Lower leg skin (tissue), 3 donors: ENCODE data around the gene STAC3.

Experiments
- POLR2A ChIP-seq, 2 donors: fragments of 450-650 bp; IDR thresholded peaks; one replicate each; pipeline ENCODE4 v1.6.1; 2016 to 2017; ENCODE audit warnings: antibody characterized with exemption in 2 of 2, mild to moderate bottlenecking in 1 of 2, moderate library complexity in 1 of 2
- TF ChIP-seq, protein P1 (sequence below), 3 donors: fragments of 450-650 bp; IDR thresholded peaks; one replicate each; pipeline ENCODE4 v1.5.1; 2016; ENCODE audit warnings: antibody characterized with exemption in 3 of 3, mild to moderate bottlenecking in 3 of 3, moderate library complexity in 2 of 3

DNA sequence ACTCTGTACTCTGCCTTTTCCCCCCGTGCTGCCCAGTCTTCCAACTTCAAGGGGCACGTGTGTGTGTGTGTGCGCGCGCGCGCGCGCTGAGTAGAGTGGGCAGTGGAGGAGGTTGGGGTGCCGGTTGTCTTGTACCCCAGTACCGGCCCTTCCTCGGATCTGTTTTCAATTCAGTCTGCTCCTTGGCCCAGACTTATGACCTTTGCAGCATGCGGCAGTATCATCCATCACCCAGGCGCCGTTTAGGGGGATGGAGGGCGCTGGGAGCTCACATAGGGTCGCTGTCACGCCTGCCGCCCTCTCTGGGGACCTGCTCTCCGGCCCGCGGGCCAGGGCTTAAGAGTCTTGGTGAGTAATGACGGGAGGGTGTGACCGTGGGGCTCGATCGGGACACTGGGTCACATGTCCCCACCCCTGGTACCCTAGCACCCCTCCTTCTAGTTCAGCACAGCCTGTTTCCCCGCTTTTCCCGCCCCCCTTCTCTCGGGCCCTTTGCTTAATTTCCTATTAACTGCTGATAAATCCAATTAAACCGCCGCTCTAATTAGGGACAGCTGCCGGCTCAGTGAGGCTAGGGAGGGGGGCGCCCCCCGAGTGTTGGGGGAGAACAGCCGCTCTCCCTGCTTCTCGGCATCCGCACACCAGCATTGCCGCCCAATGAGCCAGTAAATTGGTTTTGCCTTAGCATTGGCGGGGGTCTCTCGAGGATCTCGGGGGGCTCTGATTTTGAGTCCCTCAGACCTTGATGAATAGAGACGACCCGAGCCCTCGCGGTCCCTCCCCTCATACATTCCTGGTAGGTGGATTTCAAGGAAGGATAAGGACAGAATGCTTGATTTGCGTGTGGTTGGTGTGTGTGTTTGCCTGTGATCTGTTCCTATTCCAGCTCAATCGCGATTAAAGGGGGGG is 9.3 kb downstream of the STAC3 start:
- TF ChIP-seq, protein P1, sequence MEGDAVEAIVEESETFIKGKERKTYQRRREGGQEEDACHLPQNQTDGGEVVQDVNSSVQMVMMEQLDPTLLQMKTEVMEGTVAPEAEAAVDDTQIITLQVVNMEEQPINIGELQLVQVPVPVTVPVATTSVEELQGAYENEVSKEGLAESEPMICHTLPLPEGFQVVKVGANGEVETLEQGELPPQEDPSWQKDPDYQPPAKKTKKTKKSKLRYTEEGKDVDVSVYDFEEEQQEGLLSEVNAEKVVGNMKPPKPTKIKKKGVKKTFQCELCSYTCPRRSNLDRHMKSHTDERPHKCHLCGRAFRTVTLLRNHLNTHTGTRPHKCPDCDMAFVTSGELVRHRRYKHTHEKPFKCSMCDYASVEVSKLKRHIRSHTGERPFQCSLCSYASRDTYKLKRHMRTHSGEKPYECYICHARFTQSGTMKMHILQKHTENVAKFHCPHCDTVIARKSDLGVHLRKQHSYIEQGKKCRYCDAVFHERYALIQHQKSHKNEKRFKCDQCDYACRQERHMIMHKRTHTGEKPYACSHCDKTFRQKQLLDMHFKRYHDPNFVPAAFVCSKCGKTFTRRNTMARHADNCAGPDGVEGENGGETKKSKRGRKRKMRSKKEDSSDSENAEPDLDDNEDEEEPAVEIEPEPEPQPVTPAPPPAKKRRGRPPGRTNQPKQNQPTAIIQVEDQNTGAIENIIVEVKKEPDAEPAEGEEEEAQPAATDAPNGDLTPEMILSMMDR (IDR thresholded peaks at IDR 0.05) = no peak
- no peak for TF ChIP-seq POLR2A (IDR thresholded peaks at IDR 0.05)
